Body of pancreas (tissue), 4 donors: ENCODE results near the gene SPOCD1. TPM values are rescaled to one million over a fixed set of nuclear protein-coding genes. Genes with fewer than 3 reads are reported as not detected.

ENCODE experiments used
- ATAC-seq: fragments of 150-250 bp; one replicate; pipeline ENCODE4 v1.9.1; 2016
- DNase-seq, 4 donors: peaks; one replicate each; pipeline ENCODE4 v3.0.0-alpha.2; 2019
- H3K27ac ChIP-seq, 4 donors: fragments of 200-600 bp; sonication (generic); 1 replicate in 3 of 4; 2 replicates in 1 of 4; pipeline versions ENCODE4 v1.5.1 to v1.6.1; 2016 to 2019; ENCODE audit warnings: mild to moderate bottlenecking in 1 of 4, mixed read lengths in 1 of 4, moderate library complexity in 1 of 4
- H3K27me3 ChIP-seq, 2 donors: fragments of 200-600 bp; sonication (generic); one replicate each; pipeline ENCODE4 v1.6.0; 2016; ENCODE audit warnings: mild to moderate bottlenecking in 1 of 2
- H3K36me3 ChIP-seq, 2 donors: fragments of 200-600 bp; sonication (generic); replicated peaks in 1 of 2; 2 replicates each; pipeline ENCODE4 v1.5.1; 2016; ENCODE audit warnings: low read depth in 2 of 2; ENCODE audit not compliant: insufficient read depth in 1 of 2
- H3K4me1 ChIP-seq: fragments of 200-600 bp; sonication (generic); one replicate; pipeline ENCODE4 v1.6.0; 2016
- H3K4me3 ChIP-seq, 2 donors: fragments of 200-600 bp; sonication (generic); 1 replicate in 1 of 2; 2 replicates in 1 of 2; pipeline ENCODE4 v1.5.1; 2016 to 2019
- H3K9me3 ChIP-seq, 3 donors: fragments of 200-600 bp; sonication (generic); 1 replicate in 2 of 3; 2 replicates in 1 of 3; pipeline ENCODE4 v1.5.1; 2016
- CTCF ChIP-seq, 7 experiments: fragments of 450-650 bp in 4 of 7; fragments of 200-600 bp in 3 of 7; sonication (generic) in 3 of 7; IDR thresholded peaks; one replicate each; pipeline ENCODE4 v1.5.1; 2016 to 2019; ENCODE audit warnings: antibody characterized with exemption in 7 of 7
- POLR2A ChIP-seq, 3 donors: fragments of 450-650 bp; IDR thresholded peaks; one replicate each; pipeline ENCODE4 v1.6.1; 2016; ENCODE audit warnings: antibody characterized with exemption in 3 of 3, mild to moderate bottlenecking in 2 of 3
- WGBS, 2 donors: methylation state at CpG; one replicate each; pipeline ENCODE4 v1.1.5; 2017; 5-methylcytosine and 5-hydroxymethylcytosine counted together
- intact Hi-C: fragments of 100-400 bp; cut with DNase I; formaldehyde crosslinking; loops from one replicate; pipeline ENCODE4 v1.15.1; 2023
- total RNA-seq, 2 donors: library from RNA; depleted of rRNA; stranded (reverse); fragments of >200 nt; gene quantifications; one replicate each; pipeline ENCODE4 v1.1.0, GENCODE V29; 2016

SPOCD1 gene
- total RNA-seq, 2 donors from 2014 or later, result 0.26 TPM; not detected in 1

DNA sequence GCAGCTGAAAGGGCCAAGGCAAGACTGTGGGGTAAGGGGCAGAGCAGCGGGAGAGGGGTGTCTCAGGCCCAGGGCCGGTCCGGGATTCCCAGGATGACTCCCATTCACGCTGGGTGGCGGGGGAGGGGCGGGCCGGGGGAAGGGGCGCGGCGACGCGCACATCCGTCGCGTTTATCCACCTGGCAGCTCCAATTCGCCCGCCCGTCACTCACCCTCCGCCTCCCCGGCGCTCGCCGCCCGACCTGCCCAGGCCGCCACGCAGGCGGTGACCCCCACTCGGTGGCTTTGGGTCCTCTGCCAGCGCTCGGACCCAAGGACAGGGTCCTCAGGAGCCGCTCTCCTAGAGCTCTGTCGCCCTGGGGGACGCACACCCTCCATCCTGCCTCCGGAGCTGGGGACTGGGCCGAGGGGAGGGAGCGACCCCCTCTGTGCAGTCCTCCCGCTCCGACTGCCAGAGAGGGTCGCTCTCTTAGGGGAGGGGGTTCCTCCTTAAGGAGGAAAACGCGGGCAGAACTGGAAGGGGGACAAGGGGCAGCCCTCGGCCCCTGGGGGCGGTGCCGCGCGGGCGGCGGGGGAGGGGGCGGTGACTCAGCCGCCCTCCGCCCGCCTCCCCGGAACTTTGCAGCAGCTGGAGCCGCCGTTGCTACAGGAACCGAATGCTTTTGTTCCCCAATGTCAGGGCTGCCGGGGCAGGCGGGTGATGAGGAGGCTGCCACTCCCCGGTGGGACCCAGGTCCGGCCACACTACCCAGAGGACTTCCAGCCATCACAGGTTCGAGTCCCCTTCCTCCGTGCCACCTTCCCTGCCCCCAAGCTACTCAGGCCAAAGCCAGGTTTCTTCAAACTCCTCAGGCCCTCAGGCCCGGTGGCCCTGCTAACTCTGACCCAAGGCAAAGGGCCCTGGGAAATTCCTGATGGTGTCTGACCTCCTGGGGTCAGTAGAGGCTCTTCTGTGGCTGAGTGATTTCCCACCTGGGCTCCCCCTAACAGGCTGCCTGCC, 55.1 kb downstream of the SPOCD1 start:
- intact Hi-C loops, result no loop called here
- Histone ChIP-seq H3K27me3 (no peaks in the 10 kb centered on the region), H3K4me3 (peak overlapping the region in 1 of 2 donors; percentile 8), H3K36me3 (no peaks in the 10 kb centered on the region), H3K27ac (no peak overlapping the region), H3K4me1 (peaks cover 32% of the 10 kb centered on the region), H3K9me3 (no peaks in the 10 kb centered on the region)
- DNase-seq (peak; percentile 53 to 81 (median 63)), ATAC-seq (peak; percentile 43)
- WGBS, 2 donors, result 5 to 20% methylated on average over 2 to 38 of the region's 63 CpGs
- TF ChIP-seq POLR2A (IDR thresholded peaks at IDR 0.05) (no peak), CTCF (IDR thresholded peaks at IDR 0.05) (no peak)

- Histone ChIP-seq H3K4me3 (no peak overlapping the region), H3K27ac (no peak overlapping the region), H3K36me3 (no peaks in the 10 kb centered on the region), H3K9me3 (no peaks in the 10 kb centered on the region), H3K4me1 (peaks cover 30% of the 10 kb centered on the region), H3K27me3 (no peaks in the 10 kb centered on the region)
- DNase-seq (no peak), ATAC-seq (no peak)
- no peak for TF ChIP-seq CTCF (IDR thresholded peaks at IDR 0.05)
- intact Hi-C loops, result no loop called here
- WGBS, 2 donors, result 75 to 81% methylated on average over 8 to 10 of the region's 10 CpGs
These were observed 56.4 kb downstream of the SPOCD1 start for GRCh38 chr1:31759298-31760023.

DNA sequence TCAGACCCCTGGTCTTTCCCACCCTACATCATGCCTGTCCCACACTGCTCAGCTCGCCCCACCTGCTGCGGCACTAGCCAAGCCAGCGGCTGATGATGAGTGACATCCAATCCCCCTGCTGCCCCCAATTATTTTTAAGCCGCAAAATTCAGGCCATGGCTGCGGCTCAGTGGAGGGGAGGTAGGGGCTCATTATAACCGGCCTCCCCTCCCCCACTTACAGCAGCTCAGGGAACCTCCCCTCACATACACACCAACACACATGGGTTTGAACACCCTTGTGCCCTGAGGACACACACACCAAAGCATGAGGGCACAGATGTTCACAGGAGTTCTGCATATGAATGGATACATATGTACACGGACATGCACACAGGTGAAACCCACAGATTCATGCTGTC, 57.0 kb downstream of the SPOCD1 start:
- peaks cover 33% of the 10 kb centered on the region for H3K4me1 ChIP-seq
- H3K9me3 ChIP-seq, result no peaks in the 10 kb centered on the region
- DNase-seq (no peak), ATAC-seq (no peak)
- no peaks in the 10 kb centered on the region for H3K36me3 ChIP-seq
- no peak overlapping the region for H3K27ac ChIP-seq
- intact Hi-C loops, result no loop called here
- WGBS, 2 donors, result 82 to 84% methylated on average over 7 of the region's 7 CpGs
- no peak overlapping the region for H3K4me3 ChIP-seq
- TF ChIP-seq POLR2A (IDR thresholded peaks at IDR 0.05), result no peak
- no peak for TF ChIP-seq CTCF (IDR thresholded peaks at IDR 0.05)
- H3K27me3 ChIP-seq, result no peaks in the 10 kb centered on the region

DNA sequence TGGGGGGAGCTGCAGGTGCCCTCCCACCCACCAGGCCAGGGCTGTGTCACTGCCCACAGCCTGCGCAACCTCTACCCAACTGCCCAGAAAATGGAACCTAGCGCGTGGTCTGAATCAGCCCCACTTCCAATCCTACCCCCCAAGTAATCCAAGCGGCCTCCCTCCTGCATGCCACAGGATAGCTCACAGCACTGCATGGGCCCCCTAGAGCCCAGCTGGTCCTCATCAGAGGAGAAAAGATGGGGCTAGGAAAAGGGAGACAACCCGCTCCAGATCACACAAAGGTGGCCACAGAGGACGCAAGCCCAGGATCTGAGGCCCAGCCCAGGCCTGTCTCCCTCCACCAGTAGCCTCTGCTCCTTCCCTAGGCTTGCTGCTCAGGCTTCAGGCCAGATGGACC, 57.8 kb downstream of the SPOCD1 start:
- WGBS, 2 donors, result 95 to 96% methylated on average over 6 of the region's 6 CpGs
- Histone ChIP-seq H3K4me3 (no peak overlapping the region), H3K9me3 (no peaks in the 10 kb centered on the region), H3K36me3 (no peaks in the 10 kb centered on the region), H3K27me3 (no peaks in the 10 kb centered on the region), H3K27ac (no peak overlapping the region), H3K4me1 (peaks cover 31% of the 10 kb centered on the region)
- DNase-seq (no peak), ATAC-seq (no peak)
- intact Hi-C loops, result no loop called here
- no peak for TF ChIP-seq CTCF (IDR thresholded peaks at IDR 0.05)
- TF ChIP-seq POLR2A (IDR thresholded peaks at IDR 0.05), result no peak
